ENCODE measurements around the gene SART1. TPM values are rescaled to one million over a fixed set of nuclear protein-coding genes. Genes with fewer than 3 reads are reported as not detected.

Gene SART1, protein sequence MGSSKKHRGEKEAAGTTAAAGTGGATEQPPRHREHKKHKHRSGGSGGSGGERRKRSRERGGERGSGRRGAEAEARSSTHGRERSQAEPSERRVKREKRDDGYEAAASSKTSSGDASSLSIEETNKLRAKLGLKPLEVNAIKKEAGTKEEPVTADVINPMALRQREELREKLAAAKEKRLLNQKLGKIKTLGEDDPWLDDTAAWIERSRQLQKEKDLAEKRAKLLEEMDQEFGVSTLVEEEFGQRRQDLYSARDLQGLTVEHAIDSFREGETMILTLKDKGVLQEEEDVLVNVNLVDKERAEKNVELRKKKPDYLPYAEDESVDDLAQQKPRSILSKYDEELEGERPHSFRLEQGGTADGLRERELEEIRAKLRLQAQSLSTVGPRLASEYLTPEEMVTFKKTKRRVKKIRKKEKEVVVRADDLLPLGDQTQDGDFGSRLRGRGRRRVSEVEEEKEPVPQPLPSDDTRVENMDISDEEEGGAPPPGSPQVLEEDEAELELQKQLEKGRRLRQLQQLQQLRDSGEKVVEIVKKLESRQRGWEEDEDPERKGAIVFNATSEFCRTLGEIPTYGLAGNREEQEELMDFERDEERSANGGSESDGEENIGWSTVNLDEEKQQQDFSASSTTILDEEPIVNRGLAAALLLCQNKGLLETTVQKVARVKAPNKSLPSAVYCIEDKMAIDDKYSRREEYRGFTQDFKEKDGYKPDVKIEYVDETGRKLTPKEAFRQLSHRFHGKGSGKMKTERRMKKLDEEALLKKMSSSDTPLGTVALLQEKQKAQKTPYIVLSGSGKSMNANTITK
- 52.9 TPM for polyA plus RNA-seq (2012; ENCODE audit: low read depth, missing spikeins)

DNA sequence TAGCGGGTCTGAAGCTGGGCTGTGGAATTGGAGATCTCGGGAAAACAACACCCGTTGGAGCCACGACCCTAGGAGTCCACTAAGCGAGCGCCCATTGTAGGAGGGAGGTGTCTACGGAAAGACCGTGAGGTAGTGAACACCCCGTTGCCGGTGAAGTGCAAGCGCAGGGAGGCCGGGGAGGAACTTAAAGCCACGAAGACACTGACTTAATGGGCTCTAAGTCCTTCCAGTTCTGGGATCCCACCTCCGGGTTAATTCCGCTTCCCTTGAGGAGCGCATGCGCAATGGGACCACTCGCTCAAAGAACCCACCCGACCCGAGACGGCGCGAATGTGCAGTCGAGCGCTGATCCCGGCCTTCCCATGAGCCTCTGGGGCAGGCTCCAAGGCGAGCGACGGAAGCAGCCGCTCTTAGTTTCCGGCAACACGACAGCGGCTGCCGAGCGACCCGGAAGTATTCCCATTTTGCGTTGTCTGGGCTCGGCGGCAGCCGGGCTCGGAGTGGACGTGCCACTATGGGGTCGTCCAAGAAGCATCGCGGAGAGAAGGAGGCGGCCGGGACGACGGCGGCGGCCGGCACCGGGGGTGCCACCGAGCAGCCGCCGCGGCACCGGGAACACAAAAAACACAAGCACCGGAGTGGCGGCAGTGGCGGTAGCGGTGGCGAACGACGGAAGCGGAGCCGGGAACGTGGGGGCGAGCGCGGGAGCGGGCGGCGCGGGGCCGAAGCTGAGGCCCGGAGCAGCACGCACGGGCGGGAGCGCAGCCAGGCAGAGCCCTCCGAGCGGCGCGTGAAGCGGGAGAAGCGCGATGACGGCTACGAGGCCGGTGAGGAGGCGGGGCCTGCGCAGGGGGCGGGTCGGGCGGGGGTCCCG, at the start of gene SART1:
Gene SART1, plus strand, starts transcription at position 468 of the 874 bp plus-strand sequence. Its CDS starts 47 bp downstream, at position 515.
- TF ChIP-seq POU2F2 (IDR thresholded peaks at IDR 0.05; ENCODE audit: low read depth, low read length) (peak; percentile 62; the same call in 1 of the 2 replicates), POLR2A (IDR thresholded peaks at IDR 0.05; ENCODE audit: low read depth, low read length) (peak; percentile 93), SPI1 (IDR thresholded peaks at IDR 0.05; ENCODE audit: low read depth, low read length) (no peak), POLR2AphosphoS5 (IDR thresholded peaks at IDR 0.05; ENCODE audit: low read depth, low read length) (peak; percentile 88), PAX5 (IDR thresholded peaks at IDR 0.05; ENCODE audit: insufficient read depth, low read length, severe bottlenecking) (peak; percentile 79), TAF1 (IDR thresholded peaks at IDR 0.05; ENCODE audit: low read depth, low read length) (peak; percentile 98)
- DNase-seq (ENCODE audit: insufficient read length, low spot score) (peak; percentile 99), FAIRE-seq (peak; percentile 95)

DNA sequence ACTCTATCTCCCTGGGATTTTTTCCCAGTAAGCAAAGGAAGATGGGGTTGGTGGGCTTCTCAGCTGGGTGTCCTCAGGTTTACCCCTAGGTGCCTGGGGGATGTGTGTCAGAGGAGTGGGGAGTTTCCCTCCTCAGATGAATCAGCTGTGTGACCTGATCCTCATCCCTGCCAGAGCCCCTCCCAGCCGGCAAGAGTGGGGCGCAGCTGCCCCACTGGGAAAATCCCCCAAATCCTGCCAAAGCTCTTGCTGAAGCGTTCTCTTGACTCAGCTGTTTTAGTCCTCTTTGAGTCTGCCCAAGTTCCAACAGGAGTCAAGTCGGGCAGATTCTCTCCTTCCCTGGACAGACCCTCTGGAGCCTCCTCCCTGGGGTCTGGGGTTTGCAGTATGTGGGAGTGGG, 48.7 kb upstream of the SART1 start:
- FAIRE-seq (no peak), DNase-seq (ENCODE audit: insufficient read length, low spot score) (no peak)

DNA sequence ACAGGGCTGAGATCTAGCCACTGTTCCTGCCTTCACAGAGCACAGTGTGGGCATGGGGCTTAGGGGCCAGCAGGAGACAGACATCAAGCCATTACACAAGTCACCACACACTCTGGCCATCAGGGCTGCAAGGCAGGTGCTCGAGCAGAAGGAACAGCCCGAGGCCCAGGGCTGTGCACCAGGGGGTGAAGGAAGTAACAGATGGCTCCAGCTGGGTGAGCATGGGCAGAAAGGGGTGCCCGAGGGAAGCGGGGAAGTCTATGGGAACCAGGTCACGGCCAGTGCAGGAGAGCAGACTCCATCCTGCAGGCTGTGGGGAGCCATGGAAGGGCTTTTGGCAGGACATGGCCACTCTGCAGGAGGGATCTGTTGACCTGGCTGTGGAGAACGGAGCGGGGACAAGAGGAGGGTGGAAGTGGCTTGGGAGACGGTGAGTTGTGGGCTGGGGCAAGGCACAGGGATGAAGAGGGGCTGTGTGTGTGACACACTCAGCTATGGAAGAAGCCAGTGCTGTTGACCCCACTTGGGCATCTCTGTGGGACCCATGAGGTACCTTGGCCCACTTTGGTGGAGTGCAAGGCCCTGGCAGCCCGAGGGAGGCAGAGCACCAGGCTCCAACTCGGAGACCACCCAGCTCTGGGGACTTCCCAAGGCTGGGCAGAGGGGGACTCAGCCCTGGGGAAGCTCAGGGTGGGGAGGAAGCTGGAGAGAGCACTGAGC, 46.3 kb upstream of the SART1 start:
- no peak for TF ChIP-seq POU2F2 (IDR thresholded peaks at IDR 0.05; ENCODE audit: low read depth, low read length)
- TF ChIP-seq POLR2AphosphoS5 (IDR thresholded peaks at IDR 0.05; ENCODE audit: low read depth, low read length), result no peak; the same call in 1 of the 2 replicates
- DNase-seq (ENCODE audit: insufficient read length, low spot score), result no peak
- FAIRE-seq, result no peak

More for the DNA sequence above, 48.7 kb upstream of the SART1 start:
- TF ChIP-seq SPI1 (IDR thresholded peaks at IDR 0.05; ENCODE audit: low read depth, low read length), result no peak
- no peak for TF ChIP-seq PAX5 (IDR thresholded peaks at IDR 0.05; ENCODE audit: insufficient read depth, low read length, severe bottlenecking)
- TF ChIP-seq TAF1 (IDR thresholded peaks at IDR 0.05; ENCODE audit: low read depth, low read length), result no peak
- no peak for TF ChIP-seq POLR2AphosphoS5 (IDR thresholded peaks at IDR 0.05; ENCODE audit: low read depth, low read length)
- TF ChIP-seq POU2F2 (IDR thresholded peaks at IDR 0.05; ENCODE audit: low read depth, low read length), result no peak
- no peak for TF ChIP-seq POLR2A (IDR thresholded peaks at IDR 0.05; ENCODE audit: low read depth, low read length)

DNA sequence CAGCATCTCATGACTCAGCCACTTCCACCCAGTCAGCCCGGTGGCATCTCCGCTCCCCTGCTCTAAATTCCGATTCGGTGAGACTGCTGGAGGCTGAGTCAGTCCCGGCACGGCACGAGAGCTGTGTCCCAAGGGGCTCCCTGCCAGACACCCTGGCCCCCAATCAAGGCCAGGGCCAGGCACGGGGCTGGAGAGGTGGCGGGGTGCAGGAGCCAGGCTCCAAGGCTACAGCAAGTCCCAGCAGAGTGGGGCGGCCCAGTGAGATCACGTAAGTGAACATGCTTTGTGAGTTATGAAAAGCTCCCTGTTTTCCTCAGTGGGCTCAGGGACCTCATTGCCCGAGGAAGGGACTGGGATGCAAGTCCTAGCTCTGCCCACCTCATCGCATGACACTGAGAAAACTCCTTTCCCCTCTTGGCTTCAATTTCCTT, 45.7 kb upstream of the SART1 start:
- no peak for FAIRE-seq
- no peak for TF ChIP-seq SPI1 (IDR thresholded peaks at IDR 0.05; ENCODE audit: low read depth, low read length)
- peak; percentile 43; the same call in 1 of the 2 replicates for TF ChIP-seq POLR2A (IDR thresholded peaks at IDR 0.05; ENCODE audit: low read depth, low read length)
- DNase-seq (ENCODE audit: insufficient read length, low spot score), result no peak

DNA sequence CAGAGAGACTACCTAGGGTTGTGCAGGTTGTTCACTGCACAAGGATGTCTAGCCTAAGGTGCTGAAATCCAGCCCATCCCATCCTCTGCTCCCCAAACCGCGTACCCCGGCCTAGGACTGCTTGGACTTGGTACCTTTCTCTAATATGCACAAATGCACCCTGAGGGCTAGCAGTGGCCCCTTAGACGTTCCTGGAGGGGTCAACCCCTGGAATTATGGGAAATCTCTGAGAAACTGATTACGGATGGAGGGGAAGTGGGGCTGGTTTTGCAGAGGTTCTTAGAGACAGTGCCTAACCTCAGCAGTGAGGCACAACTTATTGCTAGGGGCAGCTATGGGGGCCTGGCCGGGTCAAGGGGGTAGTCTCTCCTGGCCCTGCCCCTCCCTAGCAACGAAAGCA, 45.1 kb upstream of the SART1 start:
- DNase-seq (ENCODE audit: insufficient read length, low spot score), result no peak
- TF ChIP-seq POU2F2 (IDR thresholded peaks at IDR 0.05; ENCODE audit: low read depth, low read length) (no peak), POLR2AphosphoS5 (IDR thresholded peaks at IDR 0.05; ENCODE audit: low read depth, low read length) (no peak), SPI1 (IDR thresholded peaks at IDR 0.05; ENCODE audit: low read depth, low read length) (no peak), POLR2A (IDR thresholded peaks at IDR 0.05; ENCODE audit: low read depth, low read length) (no peak), TAF1 (IDR thresholded peaks at IDR 0.05; ENCODE audit: low read depth, low read length) (no peak), PAX5 (IDR thresholded peaks at IDR 0.05; ENCODE audit: insufficient read depth, low read length, severe bottlenecking) (no peak)
- no peak for FAIRE-seq

DNA sequence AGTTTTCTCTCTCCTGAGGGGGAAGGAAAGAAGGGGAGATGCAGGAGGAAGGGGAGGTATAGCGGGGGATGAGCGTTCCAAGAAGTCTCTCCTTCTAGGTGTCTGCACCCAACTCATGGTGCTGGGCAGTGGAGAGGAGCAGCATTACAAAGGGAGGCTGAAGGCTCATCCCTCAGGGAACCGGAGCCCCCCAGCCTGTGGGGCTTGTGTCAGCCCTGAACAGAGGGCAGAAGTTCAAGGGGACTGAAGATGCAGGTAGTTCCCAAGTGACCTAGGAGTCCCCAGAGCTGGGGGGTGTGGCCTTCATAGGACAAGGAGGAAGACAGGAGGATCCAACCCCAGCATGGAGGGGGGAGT, 44.5 kb upstream of the SART1 start:
- FAIRE-seq (no peak), DNase-seq (ENCODE audit: insufficient read length, low spot score) (no peak)
- TF ChIP-seq TAF1 (IDR thresholded peaks at IDR 0.05; ENCODE audit: low read depth, low read length) (no peak), POLR2AphosphoS5 (IDR thresholded peaks at IDR 0.05; ENCODE audit: low read depth, low read length) (no peak), POU2F2 (IDR thresholded peaks at IDR 0.05; ENCODE audit: low read depth, low read length) (no peak), POLR2A (IDR thresholded peaks at IDR 0.05; ENCODE audit: low read depth, low read length) (no peak), PAX5 (IDR thresholded peaks at IDR 0.05; ENCODE audit: insufficient read depth, low read length, severe bottlenecking) (no peak), SPI1 (IDR thresholded peaks at IDR 0.05; ENCODE audit: low read depth, low read length) (no peak)

DNA sequence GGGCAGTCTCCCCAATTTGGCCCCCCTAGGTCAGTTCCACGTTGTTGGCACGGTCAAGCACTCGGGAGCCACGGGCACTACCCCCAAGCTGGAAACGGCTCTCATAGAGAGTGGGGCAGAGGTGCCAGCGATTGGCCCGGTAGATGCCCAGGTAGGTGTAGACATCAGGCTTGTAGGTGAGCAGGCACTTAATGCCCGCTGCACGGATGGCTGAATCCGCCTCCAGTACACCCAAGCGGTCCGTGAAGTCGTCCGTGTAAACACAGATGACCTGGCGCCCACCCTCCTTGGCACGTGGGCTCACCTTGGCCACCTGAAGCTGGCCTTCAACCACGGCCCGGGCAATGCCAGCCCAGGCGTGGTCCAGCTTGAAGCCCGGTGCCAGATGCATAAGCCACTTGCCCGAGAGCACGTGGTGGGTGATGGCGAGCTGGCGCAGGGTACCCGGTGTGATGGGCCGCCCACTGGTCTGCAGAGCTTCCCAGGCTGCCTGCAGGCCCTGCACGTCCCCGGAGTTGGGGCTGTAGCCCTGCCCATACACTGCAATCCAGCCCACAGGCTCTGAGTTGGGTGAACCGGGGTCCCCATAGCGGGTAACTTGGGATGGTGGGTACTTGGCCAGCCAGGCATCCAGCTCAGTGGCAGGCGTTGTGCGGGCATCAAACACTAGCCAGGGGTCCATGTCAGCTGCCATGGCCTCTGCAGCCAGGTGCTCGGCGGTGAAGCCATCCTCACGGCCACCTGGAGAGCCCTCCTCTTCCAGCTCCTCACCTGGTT, 43.9 kb upstream of the SART1 start:
- TF ChIP-seq POLR2A (IDR thresholded peaks at IDR 0.05; ENCODE audit: low read depth, low read length), result no peak
- DNase-seq (ENCODE audit: insufficient read length, low spot score) (no peak), FAIRE-seq (no peak)

All from GM12891 (cell line).